Mononuclear cell (primary cell): ENCODE results near the gene ERLEC1. TPM values are rescaled to one million over a fixed set of nuclear protein-coding genes. Genes with fewer than 3 reads are reported as not detected.
"Not testable (repeated sequence)": the region's sequence is repeated elsewhere in the genome, so short reads cannot be mapped to it uniquely, and the experiment has no call there.

ENCODE experiments used
- H3K27me3 ChIP-seq: 2 replicates; pipeline ENCODE4 v1.6.0; 2011; ENCODE audit warnings: low read length, control low read depth; ENCODE audit not compliant: insufficient read depth
- H3K4me1 ChIP-seq: 2 replicates; pipeline ENCODE4 v1.5.1; 2011; ENCODE audit warnings: mild to moderate bottlenecking, low read length, control low read depth; ENCODE audit not compliant: insufficient read depth
- H3K4me3 ChIP-seq: 2 replicates; pipeline ENCODE4 v1.5.1; 2011; ENCODE audit warnings: mild to moderate bottlenecking, low read length, moderate library complexity
- H3K9me3 ChIP-seq: 2 replicates; pipeline ENCODE4 v1.5.1; 2011; ENCODE audit warnings: low read depth, mild to moderate bottlenecking, control low read depth, low read length
- total RNA-seq: library from RNA; depleted of rRNA; stranded (reverse); fragments of >200 nt; gene quantifications from one replicate; pipeline ENCODE4 v1.2.3, GENCODE V29; 2012

Gene ERLEC1
- total RNA-seq, 1 donor, result 27.3 TPM

DNA sequence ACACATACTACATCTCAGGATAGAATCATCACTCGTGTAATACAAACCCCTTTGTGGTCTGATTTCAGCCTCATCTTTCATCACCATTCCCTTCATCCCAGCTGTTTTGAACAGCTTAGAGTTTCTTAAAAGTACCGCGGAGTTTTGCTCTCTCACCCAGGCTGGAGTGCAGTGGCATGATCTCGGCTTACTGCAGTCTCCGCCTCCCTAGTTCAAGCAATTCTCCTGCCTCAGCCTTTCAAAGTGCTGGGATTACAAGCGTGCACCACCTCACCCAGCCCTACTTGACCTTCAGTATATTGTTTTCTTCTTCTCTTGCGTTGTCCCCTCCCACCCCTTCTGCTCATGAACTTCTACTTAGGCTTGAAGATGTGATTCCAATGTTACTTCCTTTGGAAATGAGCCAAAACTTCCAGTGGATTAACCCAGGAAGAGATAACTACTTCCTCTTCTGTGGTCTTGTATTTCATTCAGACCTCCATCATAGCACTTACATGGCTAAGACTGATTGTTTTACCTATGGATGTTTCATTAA, 15.8 kb downstream of the ERLEC1 start:
- Histone ChIP-seq H3K4me3 (no peak overlapping the region), H3K9me3 (no peaks in the 10 kb centered on the region), H3K4me1 (no peaks in the 10 kb centered on the region), H3K27me3 (no peaks in the 10 kb centered on the region)

DNA sequence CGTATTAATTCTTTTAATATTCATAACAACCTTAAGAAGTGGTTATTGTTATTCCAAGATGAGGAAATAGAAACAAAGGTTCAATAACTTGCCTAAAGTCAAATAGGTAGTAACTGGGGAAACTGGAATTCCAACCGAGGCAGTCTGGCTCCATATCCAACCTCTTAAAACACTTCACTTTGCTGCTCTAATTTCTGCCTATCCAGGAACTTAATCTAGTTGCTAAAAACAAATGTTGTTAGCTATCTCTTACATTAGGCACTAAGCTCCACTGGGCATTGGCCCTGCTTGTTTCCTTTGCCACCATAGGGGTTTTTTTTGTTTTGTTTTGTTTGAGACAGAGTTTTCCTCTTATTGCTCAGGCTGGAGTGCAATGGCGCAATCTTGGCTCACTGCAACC, 24.8 kb downstream of the ERLEC1 start:
- Histone ChIP-seq H3K4me3 (no peak overlapping the region), H3K9me3 (no peaks in the 10 kb centered on the region), H3K27me3 (no peaks in the 10 kb centered on the region), H3K4me1 (no peaks in the 10 kb centered on the region)

DNA sequence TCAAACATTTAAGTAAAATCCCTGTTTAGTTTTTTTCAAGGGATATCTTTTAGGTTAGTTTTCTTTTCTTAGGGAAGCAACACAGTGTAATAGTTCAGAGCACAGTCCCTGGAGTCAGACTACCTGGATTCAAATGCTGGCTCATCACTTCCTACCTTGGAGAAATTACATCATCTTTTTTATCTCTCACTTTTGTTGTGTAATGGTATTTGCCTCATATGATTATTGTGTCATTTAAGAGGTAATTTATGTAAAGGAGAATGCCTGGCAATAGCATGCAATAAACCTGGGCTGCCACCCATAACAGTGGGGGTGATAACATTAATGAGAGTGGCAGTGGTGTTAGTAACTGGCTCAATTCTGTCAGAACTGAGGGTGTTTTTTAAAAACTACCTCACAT, 26.3 kb downstream of the ERLEC1 start:
- Histone ChIP-seq H3K27me3 (no peaks in the 10 kb centered on the region), H3K4me1 (no peaks in the 10 kb centered on the region), H3K4me3 (no peak overlapping the region), H3K9me3 (no peaks in the 10 kb centered on the region)

DNA sequence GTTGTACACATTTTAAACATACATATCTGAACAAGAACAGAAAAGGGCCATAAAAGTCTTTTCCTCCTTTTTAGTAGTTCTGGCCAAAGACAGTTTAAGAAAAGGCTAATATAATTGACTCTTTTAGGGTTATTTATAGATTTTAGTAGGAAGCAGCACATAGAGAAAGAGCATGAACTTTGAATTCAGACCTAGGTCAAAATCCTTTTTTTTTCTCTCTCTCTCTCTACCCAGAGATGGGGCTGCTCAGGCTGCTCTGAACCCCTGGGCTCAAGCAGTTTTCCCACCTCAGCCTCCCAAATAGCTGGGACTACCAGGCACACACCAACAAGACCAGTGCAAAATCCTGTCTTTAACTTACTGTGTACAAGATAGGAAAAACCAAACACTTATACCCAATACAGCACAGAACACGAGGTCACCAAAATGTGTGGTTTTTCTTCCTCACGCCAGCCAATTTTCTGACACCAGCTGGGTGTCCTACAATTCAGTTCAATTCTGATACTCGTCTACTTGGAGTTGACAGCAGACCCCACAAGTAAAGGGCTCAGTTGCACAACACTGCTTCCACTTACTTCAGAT, 32.1 kb downstream of the ERLEC1 start:
- H3K4me3 ChIP-seq, result no peak overlapping the region
- no peaks in the 10 kb centered on the region for H3K27me3 ChIP-seq
- no peaks in the 10 kb centered on the region for H3K9me3 ChIP-seq
- no peaks in the 10 kb centered on the region for H3K4me1 ChIP-seq

DNA sequence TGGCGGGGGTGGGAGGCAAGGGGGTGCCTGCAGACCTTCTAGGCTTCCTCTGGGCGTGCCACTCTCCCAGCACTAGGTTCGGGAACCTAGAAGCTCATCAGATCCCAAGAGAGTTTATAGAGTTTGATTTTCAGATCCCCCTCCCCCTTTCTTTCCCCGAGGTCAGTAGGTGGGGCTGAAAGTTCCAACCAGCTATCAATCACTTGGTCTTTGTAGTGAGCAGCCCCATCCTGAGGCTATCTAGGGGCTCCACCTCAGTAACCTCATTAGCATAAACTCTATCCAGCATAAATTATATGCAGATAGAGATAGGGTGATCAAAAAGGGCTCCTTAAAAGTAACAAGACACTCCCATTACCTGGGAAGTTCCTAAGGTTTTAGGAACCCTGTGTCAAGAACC, 32.8 kb downstream of the ERLEC1 start:
- no peaks in the 10 kb centered on the region for H3K4me1 ChIP-seq
- H3K27me3 ChIP-seq, result no peaks in the 10 kb centered on the region
- no peaks in the 10 kb centered on the region for H3K9me3 ChIP-seq
- H3K4me3 ChIP-seq, result no peak overlapping the region

DNA sequence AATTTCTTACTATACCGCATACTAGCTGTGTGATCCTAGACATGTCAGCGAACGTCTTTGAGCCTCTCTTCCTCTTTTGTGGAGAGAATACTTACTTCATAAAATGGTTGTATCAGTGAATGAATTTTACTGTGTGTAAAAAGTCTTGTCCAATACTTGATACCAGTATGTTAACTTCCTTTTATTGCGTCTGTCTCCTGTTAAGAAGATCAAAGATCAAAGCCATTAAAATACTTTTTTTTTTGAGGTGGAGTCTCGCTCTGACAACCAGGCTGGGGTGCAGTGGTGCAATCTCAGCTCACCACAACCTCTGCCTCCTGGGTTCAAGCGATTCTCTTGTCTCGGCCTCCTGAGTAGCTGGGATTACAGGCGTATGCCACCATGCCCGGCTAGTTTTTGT, 33.2 kb downstream of the ERLEC1 start:
- Histone ChIP-seq H3K9me3 (no peaks in the 10 kb centered on the region), H3K4me1 (no peaks in the 10 kb centered on the region), H3K27me3 (no peaks in the 10 kb centered on the region), H3K4me3 (no peak overlapping the region)

DNA sequence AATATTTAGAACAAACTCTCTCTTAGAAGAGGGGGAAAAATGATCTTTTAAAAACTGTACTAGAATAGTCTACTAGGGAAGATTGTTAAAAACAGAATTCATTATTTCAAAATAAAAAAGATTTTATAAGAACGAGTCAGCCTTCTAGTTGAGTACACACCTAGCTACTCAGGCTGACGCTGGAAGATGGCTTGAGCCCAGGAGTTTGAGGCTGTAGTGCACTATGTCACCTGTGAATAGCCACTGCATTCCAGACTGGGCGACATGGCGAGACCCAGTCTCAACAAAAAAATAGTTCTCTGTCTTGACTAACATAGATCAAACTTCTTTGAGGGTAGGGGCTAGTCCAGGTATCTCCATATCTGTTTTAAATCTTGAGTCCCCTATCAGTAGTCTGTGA, 33.9 kb downstream of the ERLEC1 start:
- H3K27me3 ChIP-seq, result no peaks in the 10 kb centered on the region
- H3K4me3 ChIP-seq, result no peak overlapping the region
- no peaks in the 10 kb centered on the region for H3K4me1 ChIP-seq
- H3K9me3 ChIP-seq, result no peaks in the 10 kb centered on the region

DNA sequence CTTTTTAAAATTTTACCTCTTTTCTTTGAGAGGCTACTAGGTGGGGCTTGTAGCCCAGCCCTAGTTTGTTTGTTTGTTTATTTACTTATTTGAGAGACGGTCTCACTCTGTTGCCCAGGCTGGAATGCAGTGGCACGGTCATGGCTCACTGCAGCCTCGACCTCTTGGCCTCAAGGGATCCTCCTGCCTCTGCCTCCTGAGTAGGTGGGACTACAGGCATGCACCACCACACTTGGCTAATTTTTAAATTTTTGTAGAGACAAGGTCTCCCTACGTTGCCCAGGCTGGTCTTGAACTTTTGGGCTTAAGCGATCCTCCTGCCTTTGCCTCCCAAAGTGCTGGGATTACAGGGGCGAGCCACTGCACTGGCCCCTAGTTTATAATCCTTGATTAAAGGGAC, 35.0 kb downstream of the ERLEC1 start:
- no peak overlapping the region for H3K4me3 ChIP-seq
- H3K4me1 ChIP-seq, result no peaks in the 10 kb centered on the region
- no peaks in the 10 kb centered on the region for H3K27me3 ChIP-seq
- H3K9me3 ChIP-seq, result no peaks in the 10 kb centered on the region

DNA sequence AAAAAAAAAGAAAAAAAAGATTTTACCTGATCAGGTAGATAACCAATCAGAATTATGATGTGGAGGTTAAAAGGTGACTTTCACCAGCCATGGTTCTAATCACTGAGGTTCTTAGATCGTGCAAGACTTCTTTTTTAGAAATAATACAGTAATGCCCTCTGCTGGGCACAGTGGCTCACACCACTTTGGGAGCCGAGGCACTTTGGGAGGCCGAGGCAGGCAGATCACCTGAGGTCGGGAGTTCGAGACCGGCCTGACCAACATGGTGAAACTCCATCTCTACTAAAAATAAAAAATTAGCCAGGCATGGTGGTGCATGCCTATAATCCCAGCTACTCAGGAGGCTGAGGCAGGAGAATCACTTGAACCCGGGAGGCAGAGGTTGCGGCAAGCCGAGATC, 36.8 kb downstream of the ERLEC1 start:
- not testable (repeated sequence) for H3K27me3 ChIP-seq, H3K4me1 ChIP-seq, H3K4me3 ChIP-seq, H3K9me3 ChIP-seq

DNA sequence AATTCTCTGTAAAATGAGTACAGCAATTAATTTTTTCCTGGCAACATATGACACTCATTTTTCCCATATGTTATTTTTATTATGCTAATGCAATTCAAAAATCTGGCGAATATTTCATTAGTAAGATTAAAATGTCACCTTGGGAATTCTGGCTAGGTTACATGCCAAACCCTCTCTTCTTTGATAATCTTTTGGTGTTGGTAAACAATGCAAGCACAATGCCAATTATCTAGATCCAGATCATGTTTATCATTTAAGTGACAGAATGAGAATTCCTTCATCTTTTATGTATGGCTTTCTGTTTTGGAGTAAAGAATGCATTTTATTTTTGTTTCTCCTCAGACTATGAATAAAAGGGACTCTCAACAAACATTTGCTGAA, 39.2 kb downstream of the ERLEC1 start:
- Histone ChIP-seq H3K9me3 (no peaks in the 10 kb centered on the region), H3K4me3 (no peak overlapping the region), H3K27me3 (no peaks in the 10 kb centered on the region), H3K4me1 (no peaks in the 10 kb centered on the region)

DNA sequence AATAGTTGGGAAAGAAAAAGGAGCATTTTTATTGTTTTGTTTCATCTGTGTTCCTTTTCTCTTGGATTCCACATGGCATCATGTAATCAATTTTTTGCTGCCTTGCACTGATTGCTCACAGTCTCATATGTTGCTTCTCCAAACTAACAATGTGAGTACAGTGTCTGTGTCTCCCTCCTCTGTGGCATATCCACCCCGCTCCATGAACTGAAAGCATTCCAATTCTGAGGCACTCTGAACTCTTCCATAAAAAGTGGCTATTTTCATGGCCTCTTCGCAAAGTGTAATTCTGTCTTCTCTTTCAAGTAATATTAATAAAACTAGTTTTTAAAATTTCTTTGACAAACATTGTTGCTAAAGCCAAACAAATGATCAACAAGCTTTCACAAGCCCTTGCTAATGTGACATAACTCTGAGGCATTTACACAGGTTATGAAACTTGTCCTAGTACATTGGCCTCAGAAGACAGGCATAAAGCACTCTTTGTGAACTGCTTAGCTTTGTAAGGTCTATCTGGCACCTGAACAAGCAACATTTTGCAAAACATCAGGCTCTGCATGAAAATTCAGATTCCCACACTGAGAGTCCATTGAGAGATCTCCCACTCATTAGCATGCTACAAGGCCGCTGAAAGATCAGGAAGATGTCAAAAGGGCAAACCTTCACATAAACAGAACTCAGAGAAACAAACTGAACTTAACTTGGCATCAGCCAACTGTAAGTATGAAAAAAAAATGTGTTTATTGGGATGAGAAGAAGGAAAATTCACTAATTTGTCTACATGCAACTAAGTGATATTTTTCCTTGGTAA, 39.9 kb downstream of the ERLEC1 start:
- H3K4me3 ChIP-seq, result no peak overlapping the region
- no peaks in the 10 kb centered on the region for H3K27me3 ChIP-seq
- H3K9me3 ChIP-seq, result no peaks in the 10 kb centered on the region
- H3K4me1 ChIP-seq, result no peaks in the 10 kb centered on the region

DNA sequence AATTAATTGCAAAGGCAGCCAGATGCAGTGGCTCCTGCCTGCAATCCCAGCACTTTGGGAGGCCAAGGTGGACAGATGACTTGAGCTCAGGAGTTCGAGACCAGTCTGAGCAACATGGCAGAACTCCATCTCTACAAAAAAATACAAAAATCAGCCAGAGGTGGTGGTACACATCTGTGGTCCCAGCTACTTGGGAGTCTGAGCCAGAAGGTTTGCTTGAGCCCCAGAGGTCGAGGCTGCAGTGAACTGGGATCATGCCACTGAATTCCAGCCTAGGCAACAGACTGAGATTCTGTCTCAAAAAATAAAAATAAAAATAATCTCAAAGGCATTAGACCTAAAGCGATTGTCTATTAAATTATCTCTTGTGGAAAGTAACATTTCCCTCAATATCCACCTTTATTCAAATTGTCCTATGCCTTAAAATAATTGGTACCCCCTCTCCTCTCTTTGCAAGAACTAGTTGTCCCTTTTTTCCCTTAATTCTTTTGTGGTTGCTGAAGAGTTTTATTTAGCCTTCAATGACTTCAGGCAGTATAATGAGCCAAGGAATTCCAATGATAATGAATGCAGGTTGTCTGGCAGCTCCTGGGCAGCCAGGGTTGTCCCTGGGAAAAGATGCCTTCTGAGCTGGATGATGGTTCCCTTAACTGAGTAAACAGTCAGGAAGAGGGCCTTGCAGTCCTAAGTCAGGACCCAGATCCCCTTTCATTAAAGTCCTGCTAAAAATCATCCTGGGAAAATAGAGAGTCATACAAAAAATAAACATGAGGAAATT, 40.7 kb downstream of the ERLEC1 start:
- no peaks in the 10 kb centered on the region for H3K27me3 ChIP-seq
- no peaks in the 10 kb centered on the region for H3K4me1 ChIP-seq
- H3K4me3 ChIP-seq, result no peak overlapping the region
- no peaks in the 10 kb centered on the region for H3K9me3 ChIP-seq

DNA sequence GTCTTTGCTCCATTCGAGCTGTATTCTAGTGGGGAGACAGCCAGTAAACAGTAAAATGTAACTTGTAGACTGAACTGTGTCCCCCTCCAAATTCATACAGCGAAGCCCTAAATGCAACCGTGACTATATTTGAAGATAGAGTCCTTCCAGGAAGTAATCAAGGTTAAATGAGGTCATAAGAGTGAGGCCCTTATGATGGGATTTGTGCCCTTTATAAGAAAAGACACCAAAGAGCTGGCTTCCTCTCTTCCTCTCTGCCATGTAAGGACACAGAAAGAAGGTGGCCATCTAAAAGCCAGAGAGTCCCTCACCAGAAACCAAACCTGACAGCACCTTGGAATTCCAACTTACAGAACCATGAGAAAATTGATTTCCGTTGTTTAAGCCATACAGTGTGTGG, 41.5 kb downstream of the ERLEC1 start:
- Histone ChIP-seq H3K4me3 (no peak overlapping the region), H3K4me1 (no peaks in the 10 kb centered on the region), H3K9me3 (no peaks in the 10 kb centered on the region), H3K27me3 (no peaks in the 10 kb centered on the region)

DNA sequence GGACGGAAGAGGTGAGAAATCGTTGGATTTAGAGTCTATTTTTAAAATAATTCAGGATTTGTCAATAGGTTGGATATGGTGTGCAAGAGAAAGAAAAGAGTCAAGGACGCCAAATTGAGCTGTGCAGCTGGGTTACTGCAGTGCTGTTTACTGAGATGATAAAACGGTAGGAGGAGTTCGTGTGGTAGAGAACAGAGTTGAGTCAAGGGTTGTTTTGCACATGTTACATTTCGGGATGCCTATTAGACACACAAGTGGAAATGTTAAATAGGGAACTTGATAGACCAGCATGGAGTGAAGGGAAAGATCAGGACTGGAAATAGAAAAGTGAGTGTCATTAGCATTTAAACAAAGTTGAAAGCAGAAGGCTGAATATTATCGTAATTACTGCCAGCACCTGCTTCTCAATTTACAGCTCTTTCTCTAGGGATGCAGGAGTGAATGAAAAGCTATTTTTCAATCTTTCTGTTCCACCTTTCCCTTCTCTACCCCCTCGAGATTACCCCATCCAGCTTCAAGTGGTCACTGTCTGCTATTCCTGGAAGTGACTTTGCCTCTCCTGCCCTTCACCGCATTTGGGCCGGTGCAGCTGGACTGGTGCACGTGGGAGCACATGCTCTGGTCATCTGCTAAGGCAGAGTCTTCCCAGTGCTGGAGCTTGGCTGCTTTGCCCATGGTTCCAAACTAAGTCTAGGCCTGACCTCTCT, 42.6 kb downstream of the ERLEC1 start:
- no peaks in the 10 kb centered on the region for H3K9me3 ChIP-seq
- no peak overlapping the region for H3K4me3 ChIP-seq

DNA sequence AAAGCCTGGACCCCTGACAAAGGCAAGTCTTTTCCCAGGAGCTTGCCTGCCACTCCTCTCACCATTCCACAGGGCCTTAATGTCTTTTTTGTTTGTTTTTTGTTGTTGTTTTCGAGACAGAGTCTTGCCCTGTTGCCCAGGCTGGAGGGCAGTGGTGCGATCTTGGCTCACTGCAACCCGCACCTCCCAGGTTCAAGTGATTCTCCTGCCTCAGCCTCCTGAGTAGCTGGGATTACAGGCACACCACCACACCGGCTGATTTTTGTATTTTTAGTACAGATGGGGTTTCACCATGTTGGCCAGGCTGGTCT, 43.1 kb downstream of the ERLEC1 start:
- H3K9me3 ChIP-seq, H3K4me3 ChIP-seq, H3K27me3 ChIP-seq, H3K4me1 ChIP-seq: not testable (repeated sequence)

More for the DNA sequence above, 42.6 kb downstream of the ERLEC1 start:
- no peaks in the 10 kb centered on the region for H3K4me1 ChIP-seq
- no peaks in the 10 kb centered on the region for H3K27me3 ChIP-seq
